HepG2 (cell line): ENCODE measurements around the gene PTK7. TPM values are rescaled to one million over a fixed set of nuclear protein-coding genes. Genes with fewer than 3 reads are reported as not detected.

Source experiments
- ARID2 ChIP-seq: sonication (generic); formaldehyde crosslinking; IDR thresholded peaks from 2 replicates; pipeline ENCODE4 v1.8.1; 2022; ENCODE audit warnings: mild to moderate bottlenecking, missing genetic modification reagents, borderline replicate concordance
- CBX1 ChIP-seq: IDR thresholded peaks from one replicate; pipeline ENCODE4 v1.6.1; 2016; ENCODE audit warnings: antibody characterized with exemption, low read depth
- CREB3 ChIP-seq: sonication (generic); formaldehyde crosslinking; IDR thresholded peaks from 2 replicates; pipeline ENCODE4 v1.5.0; 2020; ENCODE audit warnings: missing genetic modification reagents
- GABPB1 ChIP-seq: IDR thresholded peaks from 2 replicates; pipeline ENCODE4 v1.6.1; 2016; ENCODE audit warnings: mild to moderate bottlenecking, missing genetic modification reagents, moderate library complexity, missing compliant biosample characterization
- JUNB ChIP-seq: sonication (generic); formaldehyde crosslinking; IDR thresholded peaks from 2 replicates; pipeline ENCODE4 v1.8.0; 2022; ENCODE audit warnings: missing genetic modification reagents, mild to moderate bottlenecking, borderline replicate concordance
- MAFF ChIP-seq: IDR thresholded peaks from 2 replicates; pipeline ENCODE4 v1.6.1; 2011; ENCODE audit warnings: low read depth, low read length, improper control_type of control experiment
- MED13 ChIP-seq: sonication (generic); formaldehyde crosslinking; IDR thresholded peaks from 2 replicates; pipeline ENCODE4 v1.5.0; 2020; ENCODE audit warnings: missing genetic modification reagents
- MEIS1 ChIP-seq: sonication (generic); formaldehyde crosslinking; IDR thresholded peaks from 2 replicates; pipeline ENCODE4 v1.9.0; 2021; ENCODE audit warnings: mild to moderate bottlenecking, missing genetic modification reagents, moderate library complexity, borderline replicate concordance
- NFIC ChIP-seq: IDR thresholded peaks from 2 replicates; pipeline ENCODE4 v1.6.1; 2012; ENCODE audit warnings: mild to moderate bottlenecking, low read length, inconsistent platforms
- PAX8 ChIP-seq: sonication (generic); formaldehyde crosslinking; IDR thresholded peaks from 2 replicates; pipeline ENCODE4 v1.8.0; 2022; ENCODE audit warnings: mild to moderate bottlenecking, missing genetic modification reagents, borderline replicate concordance
- POLR2AphosphoS5 ChIP-seq: IDR thresholded peaks from 2 replicates; pipeline ENCODE4 v1.6.1; 2012; ENCODE audit warnings: low read depth, low read length
- PTBP1 ChIP-seq: fragments of 200-400 bp; formaldehyde crosslinking; IDR thresholded peaks from 2 replicates; pipeline ENCODE4 v1.6.1; 2018; ENCODE audit warnings: low read length, low read depth; ENCODE audit not compliant: poor library complexity, severe bottlenecking
- RXRA ChIP-seq: sonication (generic); formaldehyde crosslinking; IDR thresholded peaks from 2 replicates; pipeline ENCODE4 v1.5.1; 2020; ENCODE audit warnings: missing genetic modification reagents
- SALL2 ChIP-seq: sonication (generic); formaldehyde crosslinking; IDR thresholded peaks from 2 replicates; pipeline ENCODE4 v1.8.1; 2023; ENCODE audit warnings: mild to moderate bottlenecking, missing genetic modification reagents, inconsistent platforms
- SATB2 ChIP-seq: sonication (generic); formaldehyde crosslinking; IDR thresholded peaks from 2 replicates; pipeline ENCODE4 v1.5.0; 2020; ENCODE audit warnings: missing genetic modification reagents
- SOX6 ChIP-seq, 2 experiments: fragments of 450-650 bp in 1 of 2; sonication (generic) in 1 of 2; formaldehyde crosslinking in 1 of 2; IDR thresholded peaks; 2 replicates each; pipeline versions ENCODE4 v1.4.0 to v1.6.1; 2017 to 2020; ENCODE audit warnings: antibody characterized with exemption in 1 of 2, mild to moderate bottlenecking in 1 of 2, missing genetic modification reagents in 1 of 2
- SP2 ChIP-seq: sonication (generic); formaldehyde crosslinking; IDR thresholded peaks from 2 replicates; pipeline ENCODE4 v1.5.1; 2020; ENCODE audit warnings: mild to moderate bottlenecking, missing genetic modification reagents
- TBP ChIP-seq: sonication (generic); formaldehyde crosslinking; IDR thresholded peaks from 2 replicates; pipeline ENCODE4 v1.5.0; 2020; ENCODE audit warnings: missing genetic modification reagents
- ZMAT5 ChIP-seq: sonication (generic); formaldehyde crosslinking; IDR thresholded peaks from 2 replicates; pipeline ENCODE4 v1.5.0; 2020; ENCODE audit warnings: mild to moderate bottlenecking, low read depth, missing genetic modification reagents, borderline replicate concordance
- ZNF331 ChIP-seq: sonication (generic); formaldehyde crosslinking; IDR thresholded peaks from 2 replicates; pipeline ENCODE4 v1.4.0; 2020; ENCODE audit warnings: missing genetic modification reagents
- ZNF337 ChIP-seq: sonication (generic); formaldehyde crosslinking; IDR thresholded peaks from 2 replicates; pipeline ENCODE4 v1.5.1; 2020; ENCODE audit warnings: missing genetic modification reagents, low read depth, mild to moderate bottlenecking, borderline replicate concordance
- ZNF746 ChIP-seq: sonication (generic); formaldehyde crosslinking; IDR thresholded peaks from 2 replicates; pipeline ENCODE4 v1.8.0; 2022; ENCODE audit warnings: mild to moderate bottlenecking, missing genetic modification reagents
- polyA plus RNA-seq, 8 experiments: library from polyadenylated mRNA; depleted of rRNA in 3 of 8; stranded (reverse) in 7 of 8; unstranded in 1 of 8; fragments of >200 nt; fragmentation: Illumina TruSeq in 4 of 8; extraction: Trizol in 4 of 8; gene quantifications; 2 replicates each; pipeline versions ENCODE4 v1.2.1 to v1.2.3, GENCODE V29; 2011 to 2016; ENCODE audit warnings: low read depth in 4 of 8, missing spikeins in 1 of 8, mixed read lengths in 1 of 8; ENCODE audit not compliant: insufficient read depth in 1 of 8
- total RNA-seq, 5 experiments: library from RNA; depleted of rRNA; stranded (reverse); fragments of >200 nt; fragmentation: Illumina TruSeq; extraction: Trizol; gene quantifications; 2 replicates each; pipeline ENCODE4 v1.2.3, GENCODE V29; 2016; ENCODE audit warnings: low read depth in 1 of 5
- TF ChIP-seq, protein P1 (sequence below): sonication (generic); formaldehyde crosslinking; IDR thresholded peaks from 2 replicates; pipeline ENCODE4 v1.4.0; 2020; ENCODE audit warnings: missing genetic modification reagents
- TF ChIP-seq, protein P2 (sequence below): sonication (generic); formaldehyde crosslinking; IDR thresholded peaks from 2 replicates; pipeline ENCODE4 v1.9.0; 2021; ENCODE audit warnings: missing genetic modification reagents, borderline replicate concordance

The PTK7 gene
- total and polyA plus RNA-seq, 2 of the 13 experiments (the other 11 are each of a cell fraction or from before 2014, with no cell fraction given) = 98.5 to 99.8 TPM

DNA sequence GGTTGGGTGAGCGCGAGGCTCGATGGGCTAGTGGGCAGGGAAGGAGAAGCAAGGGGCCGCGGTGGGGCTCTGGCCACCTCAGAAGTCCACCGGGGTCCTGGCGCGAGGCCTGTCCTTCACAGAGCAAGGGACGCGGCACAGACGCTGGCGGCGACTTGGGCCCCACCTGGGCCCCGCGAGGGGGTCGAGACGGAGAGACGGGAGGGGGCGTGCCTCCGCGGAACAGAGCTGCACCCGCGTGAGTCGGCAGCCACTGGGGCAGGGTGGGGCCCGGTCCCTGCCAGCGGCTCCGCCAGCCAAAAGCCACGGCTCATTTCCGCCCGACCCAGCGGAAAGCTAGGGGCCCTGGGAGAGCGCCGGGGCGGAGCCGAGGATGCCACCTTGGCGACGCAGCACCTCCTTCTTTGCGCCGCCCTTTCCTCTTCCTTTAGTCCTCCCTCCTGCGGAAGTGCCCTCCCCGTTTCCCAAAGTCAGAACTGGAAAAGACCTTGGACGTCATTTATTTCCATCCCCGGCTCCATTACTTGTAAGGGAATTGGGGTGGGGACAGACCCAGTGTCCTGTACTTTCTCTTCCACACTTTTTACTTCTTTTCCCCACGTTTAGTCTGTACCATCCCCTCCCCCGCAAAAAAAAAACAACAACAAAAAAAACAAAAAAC is 22.4 kb upstream of the PTK7 start, which contains the start of gene CUL7 (continued):
- peak; percentile 97 for TF ChIP-seq GABPB1 (CRISPR knock-in tag)
- no peak for TF ChIP-seq ZNF337 (CRISPR knock-in tag)
- peak; percentile 98 for TF ChIP-seq SALL2 (CRISPR knock-in tag)
- TF ChIP-seq JUNB (CRISPR knock-in tag) = no peak
- TF ChIP-seq, protein P1, sequence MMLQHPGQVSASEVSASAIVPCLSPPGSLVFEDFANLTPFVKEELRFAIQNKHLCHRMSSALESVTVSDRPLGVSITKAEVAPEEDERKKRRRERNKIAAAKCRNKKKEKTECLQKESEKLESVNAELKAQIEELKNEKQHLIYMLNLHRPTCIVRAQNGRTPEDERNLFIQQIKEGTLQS (CRISPR knock-in tag) = no peak
- peak; percentile 83 for TF ChIP-seq ZNF746
- TF ChIP-seq ZNF331 = peak; percentile 97
- no peak for TF ChIP-seq CREB3 (CRISPR knock-in tag)
- TF ChIP-seq PTBP1 = no peak
- TF ChIP-seq, protein P2, sequence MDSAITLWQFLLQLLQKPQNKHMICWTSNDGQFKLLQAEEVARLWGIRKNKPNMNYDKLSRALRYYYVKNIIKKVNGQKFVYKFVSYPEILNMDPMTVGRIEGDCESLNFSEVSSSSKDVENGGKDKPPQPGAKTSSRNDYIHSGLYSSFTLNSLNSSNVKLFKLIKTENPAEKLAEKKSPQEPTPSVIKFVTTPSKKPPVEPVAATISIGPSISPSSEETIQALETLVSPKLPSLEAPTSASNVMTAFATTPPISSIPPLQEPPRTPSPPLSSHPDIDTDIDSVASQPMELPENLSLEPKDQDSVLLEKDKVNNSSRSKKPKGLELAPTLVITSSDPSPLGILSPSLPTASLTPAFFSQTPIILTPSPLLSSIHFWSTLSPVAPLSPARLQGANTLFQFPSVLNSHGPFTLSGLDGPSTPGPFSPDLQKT (CRISPR knock-in tag) = no peak
- no peak for TF ChIP-seq SOX6 (IDR thresholded peaks at IDR 0.05)
- TF ChIP-seq SOX6 (CRISPR knock-in tag; IDR thresholded peaks at IDR 0.05) = peak; percentile 72; the same call in 1 of the 2 replicates
- peak; percentile 93 for TF ChIP-seq POLR2AphosphoS5
- TF ChIP-seq CBX1 = peak; percentile 84
- no peak; the same call in 1 of the 2 replicates for TF ChIP-seq MAFF
- no peak for TF ChIP-seq TBP (CRISPR knock-in tag)
- peak; percentile 88 for TF ChIP-seq RXRA
- no peak for TF ChIP-seq ZMAT5
- TF ChIP-seq NFIC = no peak
- peak; percentile 67; the same call in 1 of the 2 replicates for TF ChIP-seq MEIS1
- peak; percentile 36; the same call in 1 of the 2 replicates for TF ChIP-seq SATB2 (CRISPR knock-in tag)
- peak; percentile 38; the same call in 1 of the 2 replicates for TF ChIP-seq PAX8 (CRISPR knock-in tag)
- peak; percentile 74 for TF ChIP-seq MED13 (CRISPR knock-in tag)
- peak; percentile 65 for TF ChIP-seq SP2 (CRISPR knock-in tag)
- peak; percentile 82; the same call in 1 of the 2 replicates for TF ChIP-seq ARID2 (CRISPR knock-in tag)
